Astrocyte (in vitro differentiated cells and primary cell): ENCODE measurements around the gene PSMB9.

ENCODE experiments used
- CTCF ChIP-seq: IDR thresholded peaks from 2 replicates; pipeline ENCODE4 v1.5.1; 2011; ENCODE audit warnings: low read depth, mild to moderate bottlenecking, inconsistent platforms, low read length, moderate library complexity; ENCODE audit not compliant: insufficient read depth
- EZH2 ChIP-seq: IDR thresholded peaks from 2 replicates; pipeline ENCODE4 v1.6.1; 2012; ENCODE audit warnings: mild to moderate bottlenecking, low read length, inconsistent platforms; ENCODE audit not compliant: insufficient read depth

DNA sequence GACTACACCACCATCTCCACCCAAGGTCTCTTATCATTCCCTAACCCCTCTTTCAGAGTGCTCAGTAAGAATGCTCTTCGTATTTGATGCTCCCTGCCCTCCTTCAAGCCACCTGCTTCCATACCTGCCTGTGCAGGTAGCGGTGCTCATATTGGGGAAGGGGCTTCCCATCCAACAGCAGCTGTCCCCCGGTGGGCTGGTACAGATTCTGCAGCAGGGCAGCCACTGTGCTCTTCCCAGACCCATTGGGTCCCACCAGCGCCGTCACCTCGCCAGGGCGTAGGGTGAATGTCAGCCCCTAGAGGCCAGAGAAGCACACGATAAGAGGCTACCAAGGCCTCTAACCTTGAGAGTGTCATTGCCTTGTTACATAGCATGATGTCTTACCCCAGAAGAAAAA is 6.2 kb upstream of the PSMB9 start:
- TF ChIP-seq CTCF: no peak
- no peak for TF ChIP-seq EZH2
